Measurements from ENCODE around the gene HHIPL2.
A peak's percentile ranks its signal among the peaks of the same experiment; 100 is the strongest.

HHIPL2 gene

GRCh38 chr1:222547944-222548671 lies at the start of gene HHIPL2:
HHIPL2 (minus strand) TSS chr1:222548104; CDS start chr1:222548044, 60 bp downstream.
- DNase-seq = no peak

- DNase-seq = no peak
Measured at GRCh38 chr1:222596696-222597095, 48.8 kb upstream of the HHIPL2 start.

- DNase-seq = no peak
Measured at GRCh38 chr1:222594789-222595188, 46.9 kb upstream of the HHIPL2 start.

- peak in 5 of 56 donors; percentile 2 to 58 (median 8) for DNase-seq
Measured at GRCh38 chr1:222592171-222592570, 44.3 kb upstream of the HHIPL2 start.

GRCh38 chr1:222589462-222590302 lies 41.8 kb upstream of the HHIPL2 start, which contains the start of gene TAF1A:
TAF1A (minus strand) TSS chr1:222589933.
- DNase-seq = peak; percentile 19 to 91 (median 78)

GRCh38 chr1:222588135-222588534 lies 40.2 kb upstream of the HHIPL2 start:
- DNase-seq = no peak

GRCh38 chr1:222586842-222587241 lies 38.9 kb upstream of the HHIPL2 start:
- no peak for DNase-seq

- no peak for DNase-seq
Measured at GRCh38 chr1:222583079-222583478, 35.2 kb upstream of the HHIPL2 start.

GRCh38 chr1:222582099-222582774 lies 34.3 kb upstream of the HHIPL2 start:
- DNase-seq = no peak

GRCh38 chr1:222579316-222579715 lies 31.4 kb upstream of the HHIPL2 start:
- no peak for DNase-seq

- DNase-seq = no peak
Measured at GRCh38 chr1:222570837-222571236, 22.9 kb upstream of the HHIPL2 start.

- DNase-seq = no peak
Measured at GRCh38 chr1:222561656-222562055, 13.8 kb upstream of the HHIPL2 start.

GRCh38 chr1:222557574-222557973 lies 9.7 kb upstream of the HHIPL2 start:
- no peak for DNase-seq

- no peak for DNase-seq
Measured at GRCh38 chr1:222557148-222557547, 9.2 kb upstream of the HHIPL2 start.

- no peak for DNase-seq
Measured at GRCh38 chr1:222555992-222556615, 8.2 kb upstream of the HHIPL2 start.

GRCh38 chr1:222554177-222554576 lies 6.3 kb upstream of the HHIPL2 start:
- no peak for DNase-seq

- no peak for DNase-seq
Measured at GRCh38 chr1:222552882-222553281, 5.0 kb upstream of the HHIPL2 start.

- DNase-seq = no peak
Measured at GRCh38 chr1:222547260-222547614, 667 bp downstream of the HHIPL2 start.

- peak in 3 of 56 donors; percentile 4 to 10 (median 9) for DNase-seq
Measured at GRCh38 chr1:222546548-222547259, 1.2 kb downstream of the HHIPL2 start.

- DNase-seq = no peak
Measured at GRCh38 chr1:222546091-222546490, 1.8 kb downstream of the HHIPL2 start.

- no peak for DNase-seq
Measured at GRCh38 chr1:222543817-222544216, 4.1 kb downstream of the HHIPL2 start.

Data from nucleus accumbens (tissue), 56 donors.